Retinal pigment epithelial cell (primary cell): Measurements from ENCODE around the gene EIF3I.

Experiments
- DNase-seq: peaks from one replicate; pipeline ENCODE4 v3.0.0-alpha.2; 2010; ENCODE audit warnings: low read depth
- H3K4me3 ChIP-seq: 2 replicates; pipeline ENCODE4 v1.5.1; 2011; ENCODE audit warnings: mild to moderate bottlenecking, low read length, control low read depth, moderate library complexity
- CTCF ChIP-seq: conservative IDR thresholded peaks from 2 replicates; pipeline ENCODE4 v1.5.1; 2011; ENCODE audit warnings: low read depth, low read length, control low read depth, inconsistent platforms

The EIF3I gene

GRCh38 chr1:32181065-32181464 is 41.1 kb upstream of the EIF3I start:
- no peak for DNase-seq
- no peak for TF ChIP-seq CTCF
- H3K4me3 ChIP-seq: peak overlapping the region; percentile 66

- H3K4me3 ChIP-seq: peak overlapping the region; percentile 4
- DNase-seq: no peak
- TF ChIP-seq CTCF: no peak
Observed at GRCh38 chr1:32181563-32181962, 40.6 kb upstream of the EIF3I start.

GRCh38 chr1:32182060-32182459 is 40.1 kb upstream of the EIF3I start:
- TF ChIP-seq CTCF: no peak
- H3K4me3 ChIP-seq: no peak overlapping the region
- no peak for DNase-seq

- no peak for DNase-seq
- H3K4me3 ChIP-seq: no peak overlapping the region
- no peak for TF ChIP-seq CTCF
Observed at GRCh38 chr1:32184650-32185049, 37.6 kb upstream of the EIF3I start.

- TF ChIP-seq CTCF: no peak
- no peak overlapping the region for H3K4me3 ChIP-seq
- DNase-seq: no peak
Observed at GRCh38 chr1:32186077-32186476, 36.1 kb upstream of the EIF3I start.

GRCh38 chr1:32186491-32186890 is 35.7 kb upstream of the EIF3I start:
- no peak for DNase-seq
- TF ChIP-seq CTCF: no peak
- H3K4me3 ChIP-seq: no peak overlapping the region

- DNase-seq: no peak
- no peak overlapping the region for H3K4me3 ChIP-seq
- TF ChIP-seq CTCF: no peak
Observed at GRCh38 chr1:32187850-32188249, 34.4 kb upstream of the EIF3I start.
